Uterus (tissue), 2 donors: ENCODE data around the gene TPPP.
"Not testable (repeated sequence)": the region's sequence is repeated elsewhere in the genome, so short reads cannot be mapped to it uniquely, and the experiment has no call there.

Source experiments
- CTCF ChIP-seq, 4 experiments: fragments of 200-600 bp in 2 of 4; fragments of 450-650 bp in 2 of 4; sonication (generic) in 2 of 4; IDR thresholded peaks; one replicate each; pipeline ENCODE4 v1.5.1; 2016 to 2019; ENCODE audit warnings: antibody characterized with exemption in 4 of 4, mild to moderate bottlenecking in 2 of 4, moderate library complexity in 1 of 4
- POLR2A ChIP-seq, 2 donors: fragments of 450-650 bp; IDR thresholded peaks; one replicate each; pipeline ENCODE4 v1.6.1; 2016; ENCODE audit warnings: antibody characterized with exemption in 2 of 2, mild to moderate bottlenecking in 1 of 2, moderate library complexity in 1 of 2

- TF ChIP-seq CTCF, POLR2A (IDR thresholded peaks at IDR 0.05): not testable (repeated sequence)
Observed at GRCh38 chr5:714215-715118, 21.3 kb upstream of the TPPP start.
